ENCODE data around the gene FCHO2. TPM values are rescaled to one million over a fixed set of nuclear protein-coding genes. Genes with fewer than 3 reads are reported as not detected.

FCHO2 gene
- total and polyA plus RNA-seq, 2 of the 8 experiments (the other 6 are each of a cell fraction or from before 2014, with no cell fraction given): 4.3 to 15.7 TPM

- Histone ChIP-seq H2BK20ac (ENCODE audit: low read length) (no peak overlapping the region), H3K79me1 (ENCODE audit: low read depth, low read length) (no peaks in the 10 kb centered on the region), H2BK12ac (ENCODE audit: low read depth, low read length) (no peak overlapping the region), H3K18ac (ENCODE audit: extremely low read depth, low read length) (no peak overlapping the region; the same call in 1 of the 2 replicates), H4K5ac (ENCODE audit: insufficient read length, low read depth, low read length) (no peak overlapping the region), H2AK5ac (ENCODE audit: low read depth, low read length) (no peak overlapping the region), H3K56ac (replicated peaks; ENCODE audit: insufficient read length, low read depth, low read length) (no peak overlapping the region), H2BK120ac (replicated peaks; ENCODE audit: low read depth, low read length) (no peak overlapping the region), H3K27ac (ENCODE audit: low read depth, low read length) (no peak overlapping the region), H3K4me1 (replicated peaks in 1 of 4; ENCODE audit: control insufficient read depth in 3 of 4, insufficient read depth in 4 of 4, low read length in 3 of 4) (peaks cover 0 to 10% (median 3%) of the 10 kb centered on the region in 4 experiments; a peak in 3 of 7 replicates), H3K23ac (ENCODE audit: insufficient read length) (no peak overlapping the region), H2BK5ac (ENCODE audit: low read depth, low read length) (no peak overlapping the region), H3K14ac (ENCODE audit: insufficient read length) (no peak overlapping the region), H3K79me2 (ENCODE audit: control insufficient read depth in 1 of 2, insufficient read depth in 2 of 2, low read length in 2 of 2) (no peaks in the 10 kb centered on the region), H4K8ac (ENCODE audit: extremely low read depth, insufficient read depth, low read length) (no peak overlapping the region), H3K23me2 (ENCODE audit: low read depth, low read length) (no peaks in the 10 kb centered on the region), H3K4me3 (ENCODE audit: extremely low read depth in 1 of 4, insufficient read depth in 2 of 4, low read depth in 3 of 4, low read length in 4 of 4) (no peak overlapping the region), H3K27me3 (replicated peaks in 1 of 4; ENCODE audit: control insufficient read depth in 3 of 4, extremely low read depth in 1 of 4, insufficient read depth in 3 of 4, low read length in 3 of 4) (no peaks in the 10 kb centered on the region; a peak in 1 of 7 replicates), H4K91ac (replicated peaks; ENCODE audit: insufficient read length, low read length) (no peak overlapping the region), H2BK15ac (ENCODE audit: low read length) (no peak overlapping the region), H2AFZ (ENCODE audit: low read length) (no peak overlapping the region), H3K36me3 (ENCODE audit: control insufficient read depth in 2 of 4, insufficient read depth in 4 of 4, low read length in 3 of 4) (no peaks in the 10 kb centered on the region), H3K9me3 (ENCODE audit: insufficient read depth in 2 of 2, low read depth in 1 of 2, low read length in 1 of 2) (no peaks in the 10 kb centered on the region), H3K9ac (replicated peaks in 1 of 4; ENCODE audit: extremely low read depth in 1 of 4, low read depth in 3 of 4, low read length in 3 of 4) (no peak overlapping the region), H3K4me2 (ENCODE audit: insufficient read depth in 1 of 2, low read depth in 2 of 2, low read length in 2 of 2) (no peak overlapping the region), H4K20me1 (replicated peaks in 1 of 2; ENCODE audit: control insufficient read depth in 1 of 2, insufficient read depth in 2 of 2, low read length in 2 of 2) (no peaks in the 10 kb centered on the region), H3K4ac (replicated peaks; ENCODE audit: insufficient read length, low read depth, low read length) (no peak overlapping the region)
- FAIRE-seq (no peak), DNase-seq (ENCODE audit: low read depth in 1 of 2, low spot score in 2 of 2) (no peak)
- ChIA-PET POLR2A (ENCODE audit: partially characterized antibody) (no interaction called here), CTCF (ENCODE audit: partially characterized antibody) (interaction anchor here (1.1 to 2.0 kb wide), 2 partner anchors 13 to 76 kb away, joined by 3 to 7 read pairs; no protein-coding TSS in a partner anchor)
- WGBS, 2 experiments (ENCODE audit: extremely low coverage in 1 of 2, insufficient coverage in 1 of 2, insufficient read length in 1 of 2, insufficient replicate concordance in 2 of 2, low coverage in 1 of 2, low lambda C conversion rate in 2 of 2, missing lambda C conversion rate in 1 of 2): 89% methylated on average over 3 of the region's 3 CpGs; no CpG with 5 or more reads in 1 of the 2 experiments
- TF ChIP-seq KDM4A (IDR thresholded peaks at IDR 0.05; ENCODE audit: low read depth, low read length, severe bottlenecking): no peak
- TF ChIP-seq SAP30 (IDR thresholded peaks at IDR 0.05; ENCODE audit: insufficient read depth, insufficient replicate concordance, low read length): no peak
Observed at GRCh38 chr5:73139485-73139884, 183.6 kb downstream of the FCHO2 start.
